ENCODE data around the gene RAB5B.
"Not testable (repeated sequence)": the region's sequence is repeated elsewhere in the genome, so short reads cannot be mapped to it uniquely, and the experiment has no call there.

Gene RAB5B

DNA sequence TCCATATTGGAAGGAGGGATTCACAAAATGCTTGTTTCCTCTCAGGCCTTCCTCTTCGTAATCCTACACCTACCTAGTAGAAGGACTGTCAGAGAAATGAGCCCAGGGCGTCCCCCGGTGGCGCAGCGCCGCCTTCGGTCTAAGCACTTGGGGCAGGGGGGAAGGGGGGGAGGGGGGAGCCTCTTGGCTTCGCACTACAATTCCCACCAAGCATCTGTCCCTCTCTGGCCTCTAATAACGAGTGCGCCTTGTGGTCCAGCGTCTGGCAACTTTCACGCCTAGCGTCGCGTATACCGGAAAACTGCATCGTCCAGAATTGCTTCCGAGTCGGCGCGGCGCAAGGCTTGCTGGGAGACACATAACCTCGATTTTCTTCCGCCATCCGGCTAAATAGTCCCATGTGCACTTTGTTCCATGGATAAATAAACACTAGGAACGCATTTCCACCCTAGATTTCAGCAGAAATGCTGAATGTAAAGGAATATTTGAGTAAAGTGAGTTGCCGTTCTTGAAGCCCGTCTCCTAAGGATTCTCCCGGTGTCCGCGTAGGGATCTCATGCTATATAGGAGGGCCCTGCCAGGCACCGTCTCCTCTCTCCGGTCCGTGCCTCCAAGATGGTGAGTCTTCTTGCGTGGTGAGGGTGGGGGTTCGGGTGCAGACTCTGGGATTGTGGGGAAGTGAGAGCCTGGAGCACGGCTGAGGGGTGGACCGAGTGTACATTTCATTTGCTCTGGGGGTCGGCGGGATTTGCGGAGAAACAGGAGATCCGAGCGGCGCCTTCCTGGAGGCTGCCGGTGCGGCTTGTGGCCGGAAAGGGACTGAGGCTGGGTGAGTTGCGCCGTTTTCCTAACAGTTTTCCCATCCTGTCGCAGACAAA is 67.9 kb downstream of the RAB5B start, which contains the start of gene RPS26:
TSS of gene RPS26 (plus strand) at position 367 of the 878 bp plus-strand sequence. CDS start at position 616, 249 bp downstream.
- peaks cover 42% of the 10 kb centered on the region for H3K36me3 ChIP-seq
- H3K9me3 ChIP-seq (ENCODE audit: severe bottlenecking): no peaks in the 10 kb centered on the region

DNA sequence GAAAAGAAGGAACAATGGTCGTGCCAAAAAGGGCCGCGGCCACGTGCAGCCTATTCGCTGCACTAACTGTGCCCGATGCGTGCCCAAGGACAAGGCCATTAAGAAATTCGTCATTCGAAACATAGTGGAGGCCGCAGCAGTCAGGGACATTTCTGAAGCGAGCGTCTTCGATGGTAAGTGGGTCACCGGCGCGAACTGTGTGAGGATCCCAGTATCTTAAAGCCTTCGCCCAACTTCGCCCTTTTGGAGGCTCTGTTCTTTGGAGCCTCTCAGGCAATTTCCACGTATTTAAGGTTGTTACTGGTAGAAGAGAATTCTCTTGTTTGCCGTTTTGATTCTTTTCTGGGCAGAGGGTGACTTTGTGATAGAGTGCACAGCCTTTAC is 68.5 kb downstream of the RAB5B start:
- not testable (repeated sequence) for H3K27me3 ChIP-seq (ENCODE audit: insufficient read depth, low read depth, severe bottlenecking)
- H3K27ac ChIP-seq: peak overlapping the region; percentile 99

More for the DNA sequence above, 67.9 kb downstream of the RAB5B start, which contains the start of gene RPS26:
- TF ChIP-seq, protein P1, sequence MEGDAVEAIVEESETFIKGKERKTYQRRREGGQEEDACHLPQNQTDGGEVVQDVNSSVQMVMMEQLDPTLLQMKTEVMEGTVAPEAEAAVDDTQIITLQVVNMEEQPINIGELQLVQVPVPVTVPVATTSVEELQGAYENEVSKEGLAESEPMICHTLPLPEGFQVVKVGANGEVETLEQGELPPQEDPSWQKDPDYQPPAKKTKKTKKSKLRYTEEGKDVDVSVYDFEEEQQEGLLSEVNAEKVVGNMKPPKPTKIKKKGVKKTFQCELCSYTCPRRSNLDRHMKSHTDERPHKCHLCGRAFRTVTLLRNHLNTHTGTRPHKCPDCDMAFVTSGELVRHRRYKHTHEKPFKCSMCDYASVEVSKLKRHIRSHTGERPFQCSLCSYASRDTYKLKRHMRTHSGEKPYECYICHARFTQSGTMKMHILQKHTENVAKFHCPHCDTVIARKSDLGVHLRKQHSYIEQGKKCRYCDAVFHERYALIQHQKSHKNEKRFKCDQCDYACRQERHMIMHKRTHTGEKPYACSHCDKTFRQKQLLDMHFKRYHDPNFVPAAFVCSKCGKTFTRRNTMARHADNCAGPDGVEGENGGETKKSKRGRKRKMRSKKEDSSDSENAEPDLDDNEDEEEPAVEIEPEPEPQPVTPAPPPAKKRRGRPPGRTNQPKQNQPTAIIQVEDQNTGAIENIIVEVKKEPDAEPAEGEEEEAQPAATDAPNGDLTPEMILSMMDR (IDR thresholded peaks at IDR 0.05; ENCODE audit: low read depth, low read length): peak; percentile 65
- Histone ChIP-seq H3K27me3 (ENCODE audit: insufficient read depth, low read depth, severe bottlenecking) (no peaks in the 10 kb centered on the region), H3K4me3 (ENCODE audit: low read depth, low read length) (peak within 1 kb of the TSS; percentile 73), H3K27ac (peak within 1 kb of the TSS; percentile 99)
- DNase-seq: peak; percentile 98

DNA sequence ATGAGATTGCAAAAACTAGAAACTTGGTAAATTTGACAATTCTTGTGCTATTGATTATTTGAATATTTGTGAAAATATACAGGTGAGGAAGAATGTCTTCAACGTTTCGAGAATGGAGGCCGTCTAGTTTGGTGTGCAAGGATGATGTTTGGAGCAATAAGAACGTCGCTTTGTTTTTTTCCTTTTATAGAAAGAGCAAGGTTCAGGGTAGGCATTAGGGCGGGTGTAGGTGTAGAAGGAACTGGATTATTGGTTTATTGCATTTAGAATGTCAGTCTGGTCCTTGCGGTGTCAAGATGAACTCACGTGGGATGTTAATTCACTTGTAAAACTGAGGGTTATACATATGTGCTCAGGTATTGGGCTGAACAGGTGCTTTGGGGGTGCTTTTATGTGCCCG is 69.0 kb downstream of the RAB5B start:
- peak overlapping the region; percentile 73 for H3K4me3 ChIP-seq (ENCODE audit: low read depth, low read length)
- TF ChIP-seq, protein P1 (IDR thresholded peaks at IDR 0.05; ENCODE audit: low read depth, low read length): no peak
- H3K9me3 ChIP-seq (ENCODE audit: severe bottlenecking): no peaks in the 10 kb centered on the region
- DNase-seq: no peak
- H3K36me3 ChIP-seq: peaks cover 42% of the 10 kb centered on the region
- H3K27me3 ChIP-seq (ENCODE audit: insufficient read depth, low read depth, severe bottlenecking): no peaks in the 10 kb centered on the region
- H3K27ac ChIP-seq: peak overlapping the region; percentile 99

More for the DNA sequence above, 68.5 kb downstream of the RAB5B start:
- Histone ChIP-seq H3K4me3 (ENCODE audit: low read depth, low read length) (peak overlapping the region; percentile 73), H3K36me3 (peaks cover 42% of the 10 kb centered on the region)
- H3K9me3 ChIP-seq (ENCODE audit: severe bottlenecking); DNase-seq: not testable (repeated sequence)
